Prostate gland (tissue), 2 donors: ENCODE data around the gene CCS.

Experiments used
- CTCF ChIP-seq, 4 experiments: fragments of 200-600 bp in 2 of 4; fragments of 450-650 bp in 2 of 4; sonication (generic) in 2 of 4; IDR thresholded peaks; 1 replicate in 3 of 4; 2 replicates in 1 of 4; pipeline ENCODE4 v1.5.1; 2016 to 2019; ENCODE audit warnings: antibody characterized with exemption in 4 of 4, mild to moderate bottlenecking in 2 of 4, moderate library complexity in 2 of 4
- POLR2A ChIP-seq: fragments of 450-650 bp; IDR thresholded peaks from one replicate; pipeline ENCODE4 v1.6.1; 2016; ENCODE audit warnings: antibody characterized with exemption, mild to moderate bottlenecking
- POLR2AphosphoS5 ChIP-seq: sonication (generic); formaldehyde crosslinking; IDR thresholded peaks from one replicate; pipeline ENCODE4 v1.6.1; 2017; ENCODE audit warnings: antibody characterized with exemption

GRCh38 chr11:66619080-66619554, 26.1 kb downstream of the CCS start:
- TF ChIP-seq POLR2AphosphoS5 (no peak), POLR2A (no peak), CTCF (IDR thresholded peaks at IDR 0.05) (no peak)
